ENCODE measurements around the gene AVPR2. TPM values are rescaled to one million over a fixed set of nuclear protein-coding genes. Genes with fewer than 3 reads are reported as not detected.

The AVPR2 gene
- 0.77 TPM for total RNA-seq (ENCODE audit: unreplicated experiment)
- long read RNA-seq, partial matches to known transcripts, result 0 of 1 reads
- long read RNA-seq, other reads (novel, unspliced or antisense), result 0 of 1 reads

DNA sequence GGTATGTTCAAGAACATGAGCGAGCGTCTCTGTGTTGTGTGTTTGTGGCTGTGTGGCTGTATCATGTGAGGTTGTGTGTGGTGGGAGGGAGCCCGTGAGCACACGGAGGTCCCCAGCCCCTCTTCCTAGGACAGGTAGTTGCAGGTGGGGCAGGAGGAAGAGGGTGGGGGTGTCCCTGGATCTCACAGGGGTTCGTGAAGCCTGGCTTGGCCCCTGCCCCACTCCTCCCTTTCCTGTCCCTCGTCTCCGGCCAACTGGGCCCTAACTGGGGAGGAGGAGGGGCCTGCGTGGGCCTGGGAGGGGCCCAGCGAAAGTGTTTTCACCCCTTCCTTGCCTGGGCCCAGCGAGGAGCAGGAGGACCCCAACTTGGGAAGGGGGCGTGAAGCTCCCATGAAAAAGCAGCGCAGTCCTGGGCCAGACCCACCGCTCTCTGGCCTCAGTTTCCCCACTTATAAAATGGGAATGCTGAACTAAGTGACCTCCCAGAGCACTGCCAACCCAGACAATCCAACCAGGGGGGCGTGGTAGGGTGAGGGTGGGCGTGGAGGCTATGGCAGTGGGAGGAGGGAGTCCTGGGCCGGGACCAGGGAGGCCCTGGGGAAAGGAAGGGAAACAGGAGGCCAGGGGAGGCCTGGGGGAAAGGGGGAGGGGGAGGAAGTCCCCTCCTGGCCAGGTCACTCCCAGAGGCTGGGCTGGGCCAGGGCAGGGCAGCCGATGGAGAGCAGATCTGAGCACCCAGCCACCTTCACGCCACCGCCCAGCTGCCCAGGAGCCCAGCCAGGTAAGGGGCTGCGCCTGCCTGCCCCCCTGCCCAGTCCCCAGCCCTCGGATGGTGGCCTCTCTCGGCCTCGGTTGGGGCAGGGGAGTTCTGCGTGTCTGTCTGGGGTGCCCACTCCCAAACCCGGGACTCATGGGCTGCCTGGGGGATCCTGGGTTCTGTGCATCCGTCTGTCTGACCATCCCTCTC, at the start of gene AVPR2:
Gene AVPR2 (plus strand): TSS at position 683 of the 967 bp plus-strand sequence. CDS start 473 bp downstream, outside the sequence.
- Mint-ChIP-seq H3K4me3 (ENCODE audit: unreplicated experiment) (no peak within 1 kb of the TSS), H3K36me3 (ENCODE audit: low read depth, unreplicated experiment) (no peaks in the 10 kb centered on the region), H3K4me1 (ENCODE audit: unreplicated experiment) (peaks cover 27% of the 10 kb centered on the region), H3K9me3 (ENCODE audit: unreplicated experiment) (no peaks in the 10 kb centered on the region), H3K27ac (ENCODE audit: unreplicated experiment) (peak within 1 kb of the TSS; percentile 70), H3K27me3 (ENCODE audit: unreplicated experiment) (peaks cover 8% of the 10 kb centered on the region)
- TF ChIP-seq CTCF (IDR thresholded peaks at IDR 0.05; ENCODE audit: unreplicated experiment), result no peak
- DNase-seq (ENCODE audit: low spot score), result no peak

- no peaks in the 10 kb centered on the region for H3K4me1 Mint-ChIP-seq (ENCODE audit: unreplicated experiment)
- H3K9me3 Mint-ChIP-seq (ENCODE audit: unreplicated experiment), result no peaks in the 10 kb centered on the region
- DNase-seq (ENCODE audit: low spot score), result no peak
- H3K27me3 Mint-ChIP-seq (ENCODE audit: unreplicated experiment), result peaks cover 5% of the 10 kb centered on the region
- no peak overlapping the region for H3K27ac Mint-ChIP-seq (ENCODE audit: unreplicated experiment)
- no peaks in the 10 kb centered on the region for H3K36me3 Mint-ChIP-seq (ENCODE audit: low read depth, unreplicated experiment)
- TF ChIP-seq CTCF (IDR thresholded peaks at IDR 0.05; ENCODE audit: unreplicated experiment), result no peak
- H3K4me3 Mint-ChIP-seq (ENCODE audit: unreplicated experiment), result no peak overlapping the region
Observed at GRCh38 chrX:153854702-153855101, 49.8 kb upstream of the AVPR2 start.

DNA sequence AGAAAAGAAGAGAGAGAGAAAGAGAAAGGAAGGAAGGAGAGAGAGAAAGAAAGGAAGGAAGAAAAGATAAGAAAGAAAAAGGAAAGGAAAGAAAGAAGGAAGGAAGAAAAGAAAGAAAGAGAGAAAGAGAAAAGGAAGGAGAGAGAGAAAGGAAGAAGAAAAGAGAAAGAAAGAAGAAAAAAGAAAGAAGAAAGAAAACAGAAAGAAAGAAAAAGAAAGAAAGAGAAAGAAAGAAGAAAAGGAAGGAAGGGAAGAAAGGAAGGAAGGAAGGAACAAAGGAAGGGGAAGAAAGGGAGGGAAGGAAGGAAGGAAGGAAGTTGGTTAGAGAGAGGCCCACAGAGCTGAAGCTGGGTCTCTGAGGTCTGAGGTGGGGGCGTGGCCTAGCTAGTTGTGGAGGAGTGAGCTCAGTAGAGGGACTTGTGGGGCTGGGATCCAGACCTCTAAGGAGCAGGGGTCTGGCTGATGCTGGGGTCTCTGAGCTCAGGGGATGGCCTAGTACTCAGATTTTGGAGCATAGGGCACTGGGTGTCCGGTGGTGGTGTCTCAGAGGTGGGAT, 47.0 kb upstream of the AVPR2 start:
- no peak overlapping the region for H3K4me3 Mint-ChIP-seq (ENCODE audit: unreplicated experiment)
- H3K9me3 Mint-ChIP-seq (ENCODE audit: unreplicated experiment), result no peaks in the 10 kb centered on the region
- H3K27ac Mint-ChIP-seq (ENCODE audit: unreplicated experiment), result no peak overlapping the region
- TF ChIP-seq CTCF (IDR thresholded peaks at IDR 0.05; ENCODE audit: unreplicated experiment), result no peak
- H3K36me3 Mint-ChIP-seq (ENCODE audit: low read depth, unreplicated experiment), result no peaks in the 10 kb centered on the region
- DNase-seq (ENCODE audit: low spot score), result no peak
- H3K4me1 Mint-ChIP-seq (ENCODE audit: unreplicated experiment), result no peaks in the 10 kb centered on the region
- H3K27me3 Mint-ChIP-seq (ENCODE audit: unreplicated experiment), result peaks cover 5% of the 10 kb centered on the region

DNA sequence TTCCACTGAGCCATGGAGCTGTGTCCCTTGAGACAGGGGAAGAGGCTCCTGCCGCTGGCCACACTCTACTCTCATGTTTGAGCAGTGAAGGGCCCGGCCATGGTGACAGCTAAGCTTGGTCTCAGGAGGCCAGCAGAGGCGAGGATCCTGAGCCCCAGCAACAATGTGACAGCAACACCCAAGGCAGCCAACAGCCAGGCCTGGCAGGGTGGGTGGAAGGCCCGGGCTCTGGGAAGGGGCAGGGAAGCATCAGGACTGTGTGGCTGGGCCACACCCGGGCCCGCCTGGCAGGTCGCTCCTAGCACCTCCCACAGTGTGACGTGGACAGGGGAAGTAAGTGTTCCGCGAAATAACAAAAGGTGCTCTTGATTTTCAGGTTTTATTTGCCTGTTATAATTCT, 43.3 kb upstream of the AVPR2 start:
- DNase-seq (ENCODE audit: low spot score), result no peak
- H3K4me1 Mint-ChIP-seq (ENCODE audit: unreplicated experiment), result no peaks in the 10 kb centered on the region
- no peaks in the 10 kb centered on the region for H3K9me3 Mint-ChIP-seq (ENCODE audit: unreplicated experiment)
- H3K27ac Mint-ChIP-seq (ENCODE audit: unreplicated experiment), result no peak overlapping the region
- no peak for TF ChIP-seq CTCF (IDR thresholded peaks at IDR 0.05; ENCODE audit: unreplicated experiment)
- H3K27me3 Mint-ChIP-seq (ENCODE audit: unreplicated experiment), result peaks cover 5% of the 10 kb centered on the region
- no peak overlapping the region for H3K4me3 Mint-ChIP-seq (ENCODE audit: unreplicated experiment)
- H3K36me3 Mint-ChIP-seq (ENCODE audit: low read depth, unreplicated experiment), result no peaks in the 10 kb centered on the region

Data from endothelial cell (in vitro differentiated cells).